Measurements from ENCODE around the gene TMEM79.

TMEM79 gene

DNA sequence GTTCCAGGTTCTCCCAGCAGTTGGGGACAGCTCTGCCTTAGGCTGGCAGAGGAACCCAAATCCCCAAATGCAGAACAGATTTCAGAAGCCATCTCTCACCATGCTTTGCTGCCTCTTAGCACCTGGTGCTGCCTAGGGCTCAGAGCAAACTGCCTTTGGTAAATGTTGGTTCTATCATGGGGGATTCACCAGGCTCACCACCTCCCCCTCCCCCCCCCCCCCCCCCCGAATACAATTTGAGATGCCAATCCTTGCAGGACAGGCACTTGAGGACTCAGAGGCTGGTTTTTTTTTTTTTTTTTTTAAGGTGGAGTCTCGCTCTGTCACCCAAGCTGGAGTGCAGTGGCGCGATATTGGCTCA is 35.8 kb upstream of the TMEM79 start:
- Histone ChIP-seq H3K27me3 (ENCODE audit: low read depth) (peaks cover 7% of the 10 kb centered on the region; the same call in 1 of the 2 replicates), H3K9me3 (no peaks in the 10 kb centered on the region), H3K4me3 (no peak overlapping the region), H3K4me1 (no peaks in the 10 kb centered on the region; the same call in 1 of the 2 replicates), H3K36me3 (replicated peaks) (peaks cover 38% of the 10 kb centered on the region)
- in situ Hi-C loops (cut with MboI; ENCODE audit: low sequenced_read_pairs), result no loop called here
- DNase-seq (ENCODE audit: low spot score in 2 of 2), result no peak

DNA sequence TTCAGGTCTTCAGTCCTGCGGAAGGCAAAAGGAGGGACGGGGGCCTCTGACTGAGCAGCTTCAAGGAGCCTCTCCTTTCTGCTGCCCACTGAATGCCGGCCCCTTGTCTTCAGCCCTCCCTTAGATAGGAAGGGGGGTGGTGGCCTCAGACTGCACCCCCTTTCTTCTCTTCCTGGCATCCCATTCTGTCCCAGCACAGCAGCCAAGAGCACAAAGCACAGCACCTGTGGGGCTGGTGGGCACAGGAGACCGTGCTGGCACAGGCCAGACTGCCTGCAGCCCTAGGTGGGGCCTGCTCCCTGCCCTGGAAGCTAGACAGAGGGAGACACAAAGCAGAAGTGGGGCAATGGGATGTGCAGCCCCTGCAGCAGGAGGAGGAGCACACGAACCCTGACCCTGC is 34.5 kb upstream of the TMEM79 start:
- Histone ChIP-seq H3K27me3 (ENCODE audit: low read depth) (peaks cover 7% of the 10 kb centered on the region; the same call in 1 of the 2 replicates), H3K36me3 (replicated peaks) (peaks cover 51% of the 10 kb centered on the region), H3K4me1 (no peaks in the 10 kb centered on the region; the same call in 1 of the 2 replicates), H3K9me3 (no peaks in the 10 kb centered on the region), H3K4me3 (no peak overlapping the region)
- in situ Hi-C loops (cut with MboI; ENCODE audit: low sequenced_read_pairs), result no loop called here
- DNase-seq (ENCODE audit: low spot score in 2 of 2), result no peak

DNA sequence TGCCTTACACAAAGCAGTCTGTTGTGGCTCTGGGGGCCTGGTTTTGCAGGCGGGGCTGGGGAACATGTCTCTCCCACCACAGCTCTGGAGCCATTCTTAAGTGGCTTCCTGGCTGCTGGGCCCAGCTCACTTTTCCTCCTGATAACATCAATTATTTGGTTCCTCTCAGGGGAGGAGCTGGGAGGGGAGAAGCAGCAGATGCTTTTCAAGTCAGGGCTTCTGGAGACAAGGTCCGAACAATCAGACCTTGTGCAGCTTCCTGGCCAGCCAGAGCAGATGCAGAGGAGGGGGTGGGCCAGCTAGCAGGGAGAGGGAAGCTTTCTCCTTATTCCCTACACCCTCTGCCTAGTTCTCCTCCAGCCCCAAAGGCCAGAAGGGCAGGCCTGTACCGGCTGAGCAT is 32.6 kb upstream of the TMEM79 start:
- H3K36me3 ChIP-seq (replicated peaks), result peaks cover 64% of the 10 kb centered on the region
- H3K4me1 ChIP-seq, result no peaks in the 10 kb centered on the region; the same call in 1 of the 2 replicates
- H3K27me3 ChIP-seq (ENCODE audit: low read depth), result no peaks in the 10 kb centered on the region
- H3K9me3 ChIP-seq, result no peaks in the 10 kb centered on the region
- no peak for DNase-seq (ENCODE audit: low spot score in 2 of 2)
- in situ Hi-C loops (cut with MboI; ENCODE audit: low sequenced_read_pairs), result no loop called here
- H3K4me3 ChIP-seq, result no peak overlapping the region

- H3K9me3 ChIP-seq, result no peaks in the 10 kb centered on the region
- no peak overlapping the region for H3K4me3 ChIP-seq
- H3K4me1 ChIP-seq, result no peaks in the 10 kb centered on the region
- H3K36me3 ChIP-seq (replicated peaks), result peaks cover 83% of the 10 kb centered on the region
- in situ Hi-C loops (cut with MboI; ENCODE audit: low sequenced_read_pairs), result no loop called here
- H3K27me3 ChIP-seq (ENCODE audit: low read depth), result no peaks in the 10 kb centered on the region
- no peak for DNase-seq (ENCODE audit: low spot score in 2 of 2)
Measured at GRCh38 chr1:156253634-156254033, 30.5 kb upstream of the TMEM79 start.

DNA sequence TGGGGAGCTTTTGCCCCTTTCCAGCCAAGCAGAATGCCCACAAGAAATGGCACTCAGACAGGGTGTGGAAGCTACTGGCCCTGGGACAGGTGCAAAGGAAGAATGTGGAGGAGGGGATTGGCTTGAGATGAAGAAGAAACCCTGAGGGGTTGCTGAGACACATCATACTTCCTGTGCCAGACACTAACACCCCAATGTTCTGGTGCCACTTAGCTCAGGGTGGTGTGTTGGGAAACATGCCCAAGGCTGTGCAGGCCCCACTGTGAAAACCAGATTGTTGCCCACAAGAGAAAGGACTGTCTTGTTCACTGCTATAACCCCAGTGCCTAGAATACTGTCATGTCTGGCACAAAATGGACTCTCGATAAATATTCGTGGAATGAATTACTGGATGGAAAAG is 26.4 kb upstream of the TMEM79 start:
- H3K4me1 ChIP-seq, result no peaks in the 10 kb centered on the region
- in situ Hi-C loops (cut with MboI; ENCODE audit: low sequenced_read_pairs), result no loop called here
- H3K4me3 ChIP-seq, result no peak overlapping the region
- no peaks in the 10 kb centered on the region for H3K27me3 ChIP-seq (ENCODE audit: low read depth)
- H3K36me3 ChIP-seq (replicated peaks), result peaks cover 90% of the 10 kb centered on the region
- H3K9me3 ChIP-seq, result no peaks in the 10 kb centered on the region
- no peak for DNase-seq (ENCODE audit: low spot score in 2 of 2)

DNA sequence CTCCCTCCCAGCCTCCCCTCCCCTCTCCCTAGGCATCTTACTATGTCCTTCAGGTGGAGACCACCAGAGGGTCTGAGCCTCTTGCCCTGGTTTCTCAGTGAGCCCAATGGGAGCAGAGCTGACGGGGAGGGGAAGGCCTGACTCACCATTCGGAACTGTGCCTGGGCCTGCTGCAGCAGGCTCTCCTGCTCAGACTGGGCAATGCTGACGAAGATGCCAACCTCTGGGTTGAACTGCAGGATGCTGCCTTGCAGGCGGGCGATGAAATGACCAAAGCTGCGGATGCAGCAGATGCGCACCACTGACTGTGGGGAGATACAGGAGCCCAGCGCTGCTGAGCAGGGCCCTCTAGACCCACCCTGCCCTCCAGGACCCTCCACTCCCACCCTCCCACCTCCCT is 25.3 kb upstream of the TMEM79 start:
- DNase-seq (ENCODE audit: low spot score in 2 of 2), result no peak
- H3K9me3 ChIP-seq, result no peaks in the 10 kb centered on the region
- no peaks in the 10 kb centered on the region for H3K4me1 ChIP-seq
- peaks cover 90% of the 10 kb centered on the region for H3K36me3 ChIP-seq (replicated peaks)
- H3K4me3 ChIP-seq, result no peak overlapping the region
- in situ Hi-C loops (cut with MboI; ENCODE audit: low sequenced_read_pairs), result no loop called here
- no peaks in the 10 kb centered on the region for H3K27me3 ChIP-seq (ENCODE audit: low read depth)

- no peak overlapping the region for H3K4me3 ChIP-seq
- H3K27me3 ChIP-seq (ENCODE audit: low read depth), result no peaks in the 10 kb centered on the region
- no peaks in the 10 kb centered on the region for H3K9me3 ChIP-seq
- in situ Hi-C loops (cut with MboI; ENCODE audit: low sequenced_read_pairs), result no loop called here
- DNase-seq (ENCODE audit: low spot score in 2 of 2), result no peak
- peaks cover 86% of the 10 kb centered on the region for H3K36me3 ChIP-seq (replicated peaks)
- no peaks in the 10 kb centered on the region for H3K4me1 ChIP-seq
Measured at GRCh38 chr1:156259805-156260204, 24.3 kb upstream of the TMEM79 start.

DNA sequence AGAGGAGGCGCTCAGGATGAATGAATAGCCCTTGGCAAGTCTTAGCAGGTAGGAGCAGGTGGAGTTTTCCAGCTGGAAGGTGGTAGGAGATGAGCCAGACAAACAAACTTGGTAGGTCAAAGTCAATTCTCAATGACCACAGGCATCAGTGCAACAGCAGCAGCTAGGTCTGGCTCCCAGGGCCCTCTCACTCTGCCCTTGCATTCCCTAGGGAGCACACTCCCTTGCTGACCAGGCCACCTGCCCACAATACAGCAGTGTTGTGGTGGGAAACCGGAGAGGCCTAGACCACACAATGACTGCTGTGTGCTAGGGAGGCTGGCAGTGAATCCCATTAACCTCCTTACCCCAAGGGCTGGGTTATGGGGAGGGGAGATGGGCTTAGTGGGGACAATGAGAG is 23.2 kb upstream of the TMEM79 start:
- DNase-seq (ENCODE audit: low spot score in 2 of 2), result no peak
- Histone ChIP-seq H3K9me3 (no peaks in the 10 kb centered on the region), H3K4me3 (no peak overlapping the region), H3K36me3 (replicated peaks) (peaks cover 86% of the 10 kb centered on the region), H3K4me1 (no peaks in the 10 kb centered on the region), H3K27me3 (ENCODE audit: low read depth) (no peaks in the 10 kb centered on the region)
- in situ Hi-C loops (cut with MboI; ENCODE audit: low sequenced_read_pairs), result no loop called here

- H3K4me1 ChIP-seq, result no peaks in the 10 kb centered on the region
- no peak overlapping the region for H3K4me3 ChIP-seq
- no peaks in the 10 kb centered on the region for H3K27me3 ChIP-seq (ENCODE audit: low read depth)
- H3K36me3 ChIP-seq (replicated peaks), result peaks cover 91% of the 10 kb centered on the region
- no peaks in the 10 kb centered on the region for H3K9me3 ChIP-seq
- DNase-seq (ENCODE audit: low spot score in 2 of 2), result no peak
- in situ Hi-C loops (cut with MboI; ENCODE audit: low sequenced_read_pairs), result no loop called here
Measured at GRCh38 chr1:156262461-156263287, 21.5 kb upstream of the TMEM79 start.

- Histone ChIP-seq H3K36me3 (replicated peaks) (peaks cover 91% of the 10 kb centered on the region), H3K27me3 (ENCODE audit: low read depth) (no peaks in the 10 kb centered on the region), H3K9me3 (no peaks in the 10 kb centered on the region), H3K4me1 (no peaks in the 10 kb centered on the region), H3K4me3 (no peak overlapping the region)
- in situ Hi-C loops (cut with MboI; ENCODE audit: low sequenced_read_pairs), result no loop called here
- DNase-seq (ENCODE audit: low spot score in 2 of 2), result no peak
Measured at GRCh38 chr1:156263288-156263655, 20.9 kb upstream of the TMEM79 start.

- in situ Hi-C loops (cut with MboI; ENCODE audit: low sequenced_read_pairs), result no loop called here
Measured at GRCh38 chr1:156266051-156266450, 18.1 kb upstream of the TMEM79 start.

GRCh38 chr1:156268336-156268735 is 15.8 kb upstream of the TMEM79 start:
- Histone ChIP-seq H3K4me1 (no peaks in the 10 kb centered on the region), H3K27me3 (ENCODE audit: low read depth) (no peaks in the 10 kb centered on the region), H3K4me3 (no peak overlapping the region), H3K36me3 (replicated peaks) (peaks cover 85% of the 10 kb centered on the region), H3K9me3 (no peaks in the 10 kb centered on the region)
- in situ Hi-C loops (cut with MboI; ENCODE audit: low sequenced_read_pairs), result no loop called here
- DNase-seq (ENCODE audit: low spot score in 2 of 2), result no peak

More at GRCh38 chr1:156266051-156266450, 18.1 kb upstream of the TMEM79 start:
- no peak for DNase-seq (ENCODE audit: low spot score in 2 of 2)
- Histone ChIP-seq H3K27me3 (ENCODE audit: low read depth) (no peaks in the 10 kb centered on the region), H3K4me1 (no peaks in the 10 kb centered on the region), H3K9me3 (no peaks in the 10 kb centered on the region), H3K36me3 (replicated peaks) (peaks cover 87% of the 10 kb centered on the region), H3K4me3 (no peak overlapping the region)

DNA sequence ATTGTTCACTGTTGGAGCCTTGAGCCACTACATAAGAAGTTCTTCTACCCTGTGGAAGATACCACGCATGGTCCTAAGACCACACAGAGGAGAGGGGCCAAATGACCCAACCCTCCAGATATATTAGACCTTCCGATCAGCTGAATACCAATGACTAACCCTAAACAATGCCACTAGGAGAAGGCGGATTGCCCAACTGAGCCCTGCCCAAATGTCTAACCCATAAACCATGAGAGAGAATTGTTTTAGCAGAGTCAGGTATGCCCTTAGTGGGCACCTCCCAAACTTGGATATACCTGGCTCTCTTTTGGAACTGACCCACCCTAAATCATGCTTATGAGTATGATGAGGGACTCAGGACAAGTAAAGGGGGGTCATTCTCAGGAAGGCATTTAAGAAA is 13.8 kb upstream of the TMEM79 start:
- no peaks in the 10 kb centered on the region for H3K9me3 ChIP-seq
- in situ Hi-C loops (cut with MboI; ENCODE audit: low sequenced_read_pairs), result no loop called here
- no peaks in the 10 kb centered on the region for H3K4me1 ChIP-seq
- peaks cover 88% of the 10 kb centered on the region for H3K36me3 ChIP-seq (replicated peaks)
- H3K27me3 ChIP-seq (ENCODE audit: low read depth), result no peaks in the 10 kb centered on the region
- DNase-seq (ENCODE audit: low spot score in 2 of 2), result no peak
- no peak overlapping the region for H3K4me3 ChIP-seq

- H3K4me3 ChIP-seq, result no peak overlapping the region
Measured at GRCh38 chr1:156276532-156276931, 7.6 kb upstream of the TMEM79 start.

GRCh38 chr1:156276966-156277381 is 7.2 kb upstream of the TMEM79 start:
- in situ Hi-C loops (cut with MboI; ENCODE audit: low sequenced_read_pairs), result no loop called here
- H3K4me1 ChIP-seq, result peaks cover 2% of the 10 kb centered on the region
- peaks cover 77% of the 10 kb centered on the region for H3K36me3 ChIP-seq (replicated peaks)
- no peak overlapping the region for H3K4me3 ChIP-seq
- DNase-seq (ENCODE audit: low spot score in 2 of 2), result no peak
- H3K27me3 ChIP-seq (ENCODE audit: low read depth), result no peaks in the 10 kb centered on the region
- no peaks in the 10 kb centered on the region for H3K9me3 ChIP-seq

More at GRCh38 chr1:156276532-156276931, 7.6 kb upstream of the TMEM79 start:
- Histone ChIP-seq H3K36me3 (replicated peaks) (peaks cover 81% of the 10 kb centered on the region), H3K4me1 (peaks cover 1% of the 10 kb centered on the region; the same call in 1 of the 2 replicates), H3K27me3 (ENCODE audit: low read depth) (no peaks in the 10 kb centered on the region), H3K9me3 (no peaks in the 10 kb centered on the region)
- no peak for DNase-seq (ENCODE audit: low spot score in 2 of 2)
- in situ Hi-C loops (cut with MboI; ENCODE audit: low sequenced_read_pairs), result no loop called here

Data from HAP-1 (cell line).